ENCODE measurements around the gene SLC30A2. TPM values are rescaled to one million over a fixed set of nuclear protein-coding genes. Genes with fewer than 3 reads are reported as not detected.

The SLC30A2 gene
- total and polyA plus RNA-seq, 2 experiments from 2014 or later = 0.07 TPM; not detected in 1

- Mint-ChIP-seq H3K27ac (no peak overlapping the region), H3K27me3 (ENCODE audit: insufficient read depth, low read depth, poor library complexity) (peaks cover 35% of the 10 kb centered on the region), H3K4me3 (no peak overlapping the region), H3K36me3 (ENCODE audit: low read depth) (no peaks in the 10 kb centered on the region), H3K9me3 (no peaks in the 10 kb centered on the region; the same call in 2 of the 3 replicates), H3K4me1 (peaks cover 5% of the 10 kb centered on the region; the same call in 2 of the 3 replicates)
- Histone ChIP-seq H3K36me3 (ENCODE audit: insufficient read depth) (no peaks in the 10 kb centered on the region), H4K20me1 (replicated peaks; ENCODE audit: insufficient read depth) (no peaks in the 10 kb centered on the region), H3K27me3 (ENCODE audit: insufficient read depth) (peaks cover 39% of the 10 kb centered on the region), H3K9me2 (ENCODE audit: insufficient read depth) (no peaks in the 10 kb centered on the region), H3K4me3 (no peak overlapping the region), H3F3A (replicated peaks; ENCODE audit: low read depth) (no peaks in the 10 kb centered on the region), H3K27ac (ENCODE audit: low read depth) (no peak overlapping the region), H3K4me1 (ENCODE audit: insufficient read depth) (peaks cover 6% of the 10 kb centered on the region; the same call in 1 of the 2 replicates), H3K4me2 (no peak overlapping the region), H3K79me2 (replicated peaks; ENCODE audit: insufficient read depth) (no peaks in the 10 kb centered on the region), H2AFZ (no peak overlapping the region)
- no peak for DNase-seq (ENCODE audit: low spot score)
- no peak for TF ChIP-seq ZNF331 (CRISPR knock-in tag; IDR thresholded peaks at IDR 0.05; ENCODE audit: low read depth)
- no peak for TF ChIP-seq STAT1 (IDR thresholded peaks at IDR 0.05; ENCODE audit: unreplicated experiment)
- TF ChIP-seq REST (IDR thresholded peaks at IDR 0.05; ENCODE audit: unreplicated experiment) = no peak
- no peak for TF ChIP-seq ZNF462 (CRISPR knock-in tag; IDR thresholded peaks at IDR 0.05)
- TF ChIP-seq CTCF (conservative IDR thresholded peaks at IDR 0.05; ENCODE audit: low read depth in 2 of 2) = no peak
- TF ChIP-seq ZNF114 (CRISPR knock-in tag; IDR thresholded peaks at IDR 0.05) = no peak
- TF ChIP-seq JUNB (IDR thresholded peaks at IDR 0.05; ENCODE audit: unreplicated experiment) = no peak
- no peak for TF ChIP-seq NANOG (IDR thresholded peaks at IDR 0.05; ENCODE audit: borderline replicate concordance)
- no peak for TF ChIP-seq EZH2phosphoT487 (IDR thresholded peaks at IDR 0.05; ENCODE audit: unreplicated experiment)
- TF ChIP-seq POLR2AphosphoS5 (IDR thresholded peaks at IDR 0.05; ENCODE audit: low read depth) = no peak
- no peak for TF ChIP-seq CREB1 (CRISPR knock-in tag; IDR thresholded peaks at IDR 0.05; ENCODE audit: low read depth)
- TF ChIP-seq EZH2 (IDR thresholded peaks at IDR 0.05; ENCODE audit: low read depth, unreplicated experiment) = no peak
- no peak for TF ChIP-seq ETS1 (IDR thresholded peaks at IDR 0.05)
- ATAC-seq = no peak
These were observed 8.0 kb downstream of the SLC30A2 start for GRCh38 chr1:26037904-26038303.
